GM21515 (cell line): ENCODE data around the gene ZNF76.

Source experiments
- ATAC-seq: cut with Tn5 transposase; IDR thresholded peaks from one replicate; pipeline ENCODE4 v1.9.1; 2021; ENCODE audit not compliant: unreplicated experiment

ZNF76 gene

DNA sequence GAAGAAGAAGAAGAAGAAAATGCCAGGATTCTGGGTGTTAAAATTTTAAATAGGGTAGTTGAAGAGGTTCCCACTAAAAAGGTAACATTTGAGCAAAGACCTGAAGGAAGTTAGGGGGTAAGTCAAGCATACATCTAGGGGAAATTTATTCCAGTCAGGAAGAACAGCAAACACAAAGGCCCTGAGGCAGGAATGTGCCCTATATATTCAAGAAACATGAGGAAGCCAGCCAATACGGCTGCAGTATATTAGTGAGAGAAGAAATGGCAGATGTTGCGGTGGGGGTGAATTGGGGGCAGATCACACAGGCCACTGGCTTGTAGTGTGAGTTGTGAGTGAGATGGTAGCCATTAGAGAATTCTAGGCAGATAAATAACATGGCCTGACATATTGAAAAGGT lies 6.0 kb downstream of the ZNF76 start:
- ATAC-seq, result no peak

DNA sequence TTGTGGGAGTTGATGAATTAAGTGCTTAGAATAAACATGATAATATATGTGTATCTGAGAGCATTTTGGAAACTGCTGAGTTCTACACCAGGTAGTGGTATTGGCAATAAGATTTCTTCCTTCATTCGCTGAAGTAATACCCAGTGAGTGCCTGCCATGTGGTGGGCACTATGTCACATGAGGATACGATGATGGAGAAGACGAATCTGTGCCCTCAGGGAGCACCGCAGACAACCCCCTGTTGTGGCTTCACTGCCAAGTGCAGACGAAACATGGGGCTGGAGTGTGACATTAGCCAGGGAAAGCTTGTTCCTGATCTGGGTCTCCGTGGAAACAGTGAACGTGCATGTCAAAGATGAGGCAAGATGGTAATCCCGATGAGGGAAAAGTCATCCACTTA lies 7.9 kb downstream of the ZNF76 start:
- no peak for ATAC-seq

- ATAC-seq, result no peak
These were observed 8.4 kb downstream of the ZNF76 start for GRCh38 chr6:35267897-35268296.

DNA sequence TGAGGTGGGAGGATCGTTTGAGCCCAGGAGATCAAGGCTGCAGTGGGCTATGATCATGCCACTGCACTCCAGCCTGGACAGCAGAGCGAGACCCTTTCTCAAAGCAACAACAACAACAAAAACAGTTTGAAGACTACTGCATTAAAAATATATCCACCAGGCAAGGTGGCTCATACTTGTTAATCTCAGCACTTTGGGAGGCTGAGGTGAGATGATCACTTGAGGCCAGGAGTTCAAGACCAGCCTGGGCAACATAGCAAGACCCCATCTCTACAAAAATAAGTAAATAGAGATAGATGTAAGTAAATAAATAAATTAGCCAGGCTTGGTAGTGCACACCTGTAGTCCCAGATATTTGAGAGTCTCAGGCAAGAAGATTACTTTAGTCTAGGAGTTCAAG lies 12.5 kb downstream of the ZNF76 start:
- no peak for ATAC-seq

GRCh38 chr6:35273822-35274559 lies 14.5 kb downstream of the ZNF76 start:
- no peak for ATAC-seq

GRCh38 chr6:35275744-35276260 lies 16.3 kb downstream of the ZNF76 start:
- ATAC-seq, result no peak

GRCh38 chr6:35278708-35279107 lies 19.2 kb downstream of the ZNF76 start:
- ATAC-seq, result no peak

DNA sequence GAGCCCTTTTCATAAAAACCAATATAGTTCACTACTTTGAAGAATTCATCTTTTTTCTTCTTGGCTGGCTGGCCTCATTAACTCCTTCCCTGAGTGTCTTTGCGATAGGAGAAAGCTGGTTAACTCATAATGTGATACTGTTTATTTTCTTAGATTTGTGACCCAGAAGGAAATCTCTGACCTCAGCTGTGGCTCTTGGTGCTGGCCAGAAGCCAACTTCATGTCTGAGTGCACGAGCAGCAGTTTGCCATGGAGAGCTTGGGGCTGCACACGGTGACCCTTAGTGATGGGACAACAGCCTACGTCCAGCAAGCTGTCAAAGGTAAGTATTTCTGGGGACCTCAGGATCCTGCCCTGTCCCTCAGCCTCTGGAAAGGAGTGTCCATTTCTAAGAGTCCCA lies 21.4 kb downstream of the ZNF76 start:
- ATAC-seq, result no peak

DNA sequence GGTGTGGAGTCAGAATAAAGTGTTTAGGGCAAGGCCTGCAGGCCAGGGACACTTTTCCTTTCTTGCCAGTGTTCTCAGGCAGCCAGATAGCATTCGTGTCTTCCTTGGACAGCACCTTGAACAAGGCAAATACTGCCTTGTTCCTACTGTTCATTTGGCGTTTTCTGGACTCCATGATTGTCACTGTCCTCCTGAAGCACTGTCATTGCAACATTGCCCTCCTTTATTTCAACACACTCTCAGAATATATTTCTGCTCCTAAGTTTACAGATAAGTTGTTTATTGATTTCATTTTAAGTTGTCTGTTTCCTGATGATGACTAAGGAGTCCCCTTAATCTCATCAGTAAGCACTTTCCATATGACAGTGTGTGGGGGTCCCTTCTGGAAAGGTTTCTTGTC lies 22.9 kb downstream of the ZNF76 start:
- ATAC-seq, result no peak

- ATAC-seq, result no peak
These were observed 23.8 kb downstream of the ZNF76 start for GRCh38 chr6:35283361-35283760.

DNA sequence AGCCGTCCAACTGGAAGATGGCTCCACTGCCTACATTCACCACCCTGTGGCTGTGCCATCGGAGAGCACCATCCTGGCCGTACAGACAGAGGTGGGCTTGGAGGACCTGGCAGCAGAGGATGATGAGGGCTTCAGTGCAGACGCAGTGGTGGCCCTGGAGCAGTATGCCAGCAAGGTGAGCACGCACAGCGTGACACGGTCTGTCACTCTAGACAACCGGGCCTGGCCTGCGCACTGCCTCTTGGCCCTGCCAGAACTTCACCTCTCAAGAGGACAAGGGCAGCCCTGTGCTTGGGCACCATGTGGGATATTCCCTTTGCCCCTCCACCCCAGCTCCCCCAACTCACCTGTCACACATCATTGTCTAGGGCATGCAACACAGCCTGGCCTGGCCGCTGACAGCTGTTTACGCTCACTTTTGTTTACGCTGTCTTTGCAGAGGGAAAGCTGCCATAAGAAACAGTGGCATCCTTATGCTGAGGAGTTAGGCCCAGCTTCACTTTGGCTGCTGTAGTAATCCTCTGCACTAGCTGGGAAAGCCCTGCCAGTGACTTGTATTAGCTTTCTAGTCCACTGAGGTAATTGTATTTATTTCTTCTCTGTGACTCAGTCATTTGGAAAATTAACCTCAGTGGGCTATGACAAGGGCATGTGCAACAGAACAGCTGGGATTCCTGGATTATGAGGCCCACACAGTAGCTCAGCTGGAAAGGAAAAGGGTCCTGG lies 28.3 kb downstream of the ZNF76 start:
- no peak for ATAC-seq

DNA sequence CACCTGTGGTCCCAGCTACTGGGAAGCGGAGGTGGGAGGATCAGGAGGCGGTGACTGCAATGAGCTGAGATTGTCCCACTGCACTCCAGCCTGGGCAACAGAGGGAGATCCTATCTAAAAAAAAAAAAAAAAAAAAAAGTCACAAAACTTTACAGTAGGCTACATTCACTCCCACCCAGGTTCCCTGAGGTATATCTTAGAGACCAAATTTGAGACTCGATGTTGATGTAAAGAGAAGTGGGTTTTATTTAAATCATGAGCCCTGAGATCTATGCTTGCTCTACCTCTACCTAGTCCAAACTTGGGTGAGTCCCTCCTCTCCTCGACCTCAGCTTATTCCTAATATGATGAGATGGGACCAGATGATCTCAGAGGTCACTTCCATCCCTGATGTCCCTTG lies 29.3 kb downstream of the ZNF76 start:
- no peak for ATAC-seq

DNA sequence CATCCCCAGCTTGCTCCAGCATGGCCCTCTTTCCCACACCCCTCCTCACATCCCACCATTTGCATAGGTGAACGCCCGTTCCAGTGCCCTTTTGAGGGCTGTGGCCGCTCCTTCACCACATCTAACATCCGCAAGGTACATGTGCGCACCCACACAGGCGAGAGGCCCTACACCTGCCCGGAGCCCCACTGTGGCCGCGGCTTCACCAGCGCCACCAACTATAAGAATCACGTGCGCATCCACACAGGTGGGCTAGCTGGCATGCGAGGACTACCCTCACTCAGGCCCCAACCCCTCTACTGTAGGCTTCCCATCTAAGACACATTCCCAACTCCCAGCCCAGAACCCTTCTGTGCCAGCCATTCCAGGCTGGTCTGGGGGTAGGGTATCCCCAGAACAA lies 32.0 kb downstream of the ZNF76 start:
- no peak for ATAC-seq

GRCh38 chr6:35292494-35292893 lies 33.0 kb downstream of the ZNF76 start:
- ATAC-seq, result no peak

DNA sequence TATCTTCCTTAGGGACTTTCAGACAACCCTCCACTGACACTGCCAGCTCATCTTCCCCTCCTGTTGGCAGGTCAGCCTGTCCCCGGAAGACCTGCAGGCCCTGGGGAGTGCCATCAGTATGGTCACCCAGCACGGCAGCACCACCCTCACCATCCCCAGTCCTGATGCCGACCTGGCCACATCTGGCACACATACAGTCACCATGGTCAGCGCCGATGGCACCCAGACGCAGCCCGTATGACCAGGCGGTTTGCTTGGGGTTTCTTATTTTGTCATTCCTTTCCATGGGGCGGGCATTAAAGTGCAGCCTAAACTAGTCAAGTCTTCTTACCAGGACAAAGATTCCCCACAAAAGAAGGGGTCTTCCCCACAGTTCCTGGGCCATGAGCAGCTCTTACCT lies 34.1 kb downstream of the ZNF76 start:
- ATAC-seq, result no peak

DNA sequence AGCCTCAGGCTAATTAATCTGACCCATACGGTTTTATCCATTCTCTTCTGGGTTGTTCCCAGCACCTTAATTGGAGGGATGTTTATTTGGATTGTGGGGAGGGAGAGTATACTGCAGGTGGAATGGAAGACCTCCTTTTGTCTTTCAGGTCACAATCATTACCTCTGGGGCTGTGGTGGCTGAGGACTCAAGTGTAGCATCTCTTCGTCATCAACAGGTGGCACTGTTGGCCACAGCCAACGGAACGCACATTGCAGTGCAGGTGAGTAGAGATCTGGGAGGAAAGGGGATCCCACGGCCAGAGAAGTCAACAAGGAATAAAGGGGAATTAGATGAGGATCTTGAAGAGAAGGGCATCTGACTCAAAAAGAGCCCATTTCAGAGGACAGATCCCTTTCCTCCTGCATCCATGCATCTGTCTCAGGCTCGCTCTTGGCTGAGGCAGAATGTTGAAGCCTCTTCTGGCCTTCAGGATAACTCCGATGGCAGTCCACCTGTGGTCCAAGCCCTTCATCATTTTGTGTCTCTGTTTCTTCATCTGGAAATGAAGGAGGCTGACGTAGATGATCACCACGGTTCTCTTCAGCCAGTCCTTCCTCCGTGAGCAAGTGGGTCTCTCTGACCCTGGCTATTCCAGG lies 34.9 kb downstream of the ZNF76 start:
- no peak for ATAC-seq

- ATAC-seq, result no peak
These were observed 35.5 kb downstream of the ZNF76 start for GRCh38 chr6:35295036-35295435.

GRCh38 chr6:35295521-35296315 lies 36.2 kb downstream of the ZNF76 start:
- ATAC-seq, result no peak

- no peak for ATAC-seq
These were observed 37.5 kb downstream of the ZNF76 start for GRCh38 chr6:35296931-35297600.

DNA sequence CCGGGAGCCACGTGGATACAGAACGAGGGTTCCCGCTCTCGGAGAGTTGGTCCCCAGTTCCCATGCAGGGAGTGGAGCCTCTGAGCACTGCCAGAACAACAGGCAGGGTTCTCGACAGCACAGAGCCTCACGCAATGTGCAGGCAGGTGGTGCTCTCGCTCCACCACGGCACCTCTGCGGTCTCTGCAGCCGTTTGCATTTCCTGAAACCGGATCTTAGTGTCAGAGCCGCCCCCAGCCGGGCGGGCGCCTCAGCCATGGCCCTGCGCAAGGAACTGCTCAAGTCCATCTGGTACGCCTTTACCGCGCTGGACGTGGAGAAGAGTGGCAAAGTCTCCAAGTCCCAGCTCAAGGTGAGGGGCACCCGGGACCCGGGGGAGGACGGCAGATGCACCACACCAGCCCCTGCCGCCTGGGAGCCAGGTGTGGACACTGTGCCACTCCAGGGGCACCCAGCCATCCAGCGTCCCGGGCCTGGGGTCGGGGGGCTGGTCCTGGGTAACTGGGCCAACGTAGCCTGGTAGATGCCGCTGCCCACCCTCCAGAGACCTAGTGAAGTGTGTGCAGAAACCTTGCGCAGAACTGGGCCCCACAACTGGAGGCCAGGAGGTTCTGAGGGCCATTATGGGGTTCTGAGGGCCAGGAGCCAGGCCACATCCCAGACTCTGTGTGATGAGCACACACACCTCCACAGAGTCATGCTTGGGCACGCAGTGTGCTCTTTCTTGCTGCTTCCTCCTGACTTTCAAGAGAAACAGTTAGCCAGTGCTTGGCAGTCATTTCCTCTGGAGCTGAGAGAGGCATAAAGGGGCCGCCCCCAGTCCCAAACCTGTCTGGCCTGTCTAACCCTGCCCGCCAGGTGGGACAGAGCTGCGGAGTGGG lies 38.3 kb downstream of the ZNF76 start, which contains the start of gene DEF6:
TSS of gene DEF6 (plus strand) at position 218 of the 881 bp plus-strand sequence. CDS start at position 257, 39 bp downstream.
- ATAC-seq, result peak; percentile 71
